Measurements from ENCODE around the gene NPNT.

The NPNT gene

DNA sequence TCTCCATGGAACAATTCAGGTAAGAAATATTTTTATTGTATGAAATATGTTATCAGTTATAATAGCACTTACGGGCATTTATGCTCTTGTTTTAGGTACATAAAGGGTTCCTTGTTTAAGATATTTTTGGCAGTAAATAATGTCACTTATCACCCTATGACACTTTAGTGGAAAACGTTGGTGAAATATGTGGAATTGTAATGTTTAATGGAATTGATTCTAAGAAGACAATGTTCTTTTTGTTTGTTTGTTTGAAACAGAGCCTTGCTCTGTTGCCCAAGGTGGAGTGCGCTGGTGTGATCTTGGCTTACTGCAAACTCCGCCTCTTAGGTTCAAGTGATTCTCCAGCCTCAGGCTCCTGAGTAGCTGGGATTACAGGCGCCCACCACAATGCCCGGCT is 17.4 kb downstream of the NPNT start:
- TF ChIP-seq CSDC2 (CRISPR knock-in tag; IDR thresholded peaks at IDR 0.05) (no peak), ZFP30 (CRISPR knock-in tag; IDR thresholded peaks at IDR 0.05) (no peak), ESRRG (CRISPR knock-in tag; IDR thresholded peaks at IDR 0.05) (no peak), PATZ1 (CRISPR knock-in tag; IDR thresholded peaks at IDR 0.05; ENCODE audit: borderline replicate concordance) (no peak), ISL1 (CRISPR knock-in tag; IDR thresholded peaks at IDR 0.05) (no peak), ZNF70 (CRISPR knock-in tag; IDR thresholded peaks at IDR 0.05) (no peak), BACH2 (CRISPR knock-in tag; IDR thresholded peaks at IDR 0.05; ENCODE audit: borderline replicate concordance) (no peak)
- no peak for ATAC-seq

DNA sequence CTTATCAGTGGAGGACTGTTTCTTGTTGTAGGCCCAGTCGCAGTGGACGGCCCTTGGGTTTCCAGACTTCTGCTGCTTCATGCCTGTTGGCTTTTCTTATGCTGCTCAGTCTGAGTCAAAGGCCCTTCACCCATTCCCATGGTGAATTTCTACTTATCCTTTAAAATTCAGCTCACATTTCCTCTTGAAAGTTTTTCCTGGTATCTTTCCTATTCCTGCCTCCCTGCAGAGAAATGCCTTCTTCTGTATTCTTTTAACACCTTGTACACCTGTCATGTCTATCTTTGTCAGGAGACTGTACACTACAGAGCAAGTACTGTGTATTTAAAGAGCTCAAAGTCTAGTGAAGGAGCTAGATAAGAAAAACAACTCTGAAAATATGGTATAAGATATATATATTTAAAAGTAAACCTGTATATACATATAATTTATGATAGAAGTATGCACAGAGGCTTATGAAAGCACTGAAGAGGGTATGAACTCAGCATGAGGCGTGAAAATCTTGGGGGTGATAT is 22.0 kb downstream of the NPNT start:
- ATAC-seq: no peak
- TF ChIP-seq ZNF565 (CRISPR knock-in tag; conservative IDR thresholded peaks at IDR 0.05; ENCODE audit: low read depth): no peak
- TF ChIP-seq PATZ1 (CRISPR knock-in tag; IDR thresholded peaks at IDR 0.05; ENCODE audit: borderline replicate concordance): no peak
- TF ChIP-seq RARB (CRISPR knock-in tag; IDR thresholded peaks at IDR 0.05): no peak
- no peak for TF ChIP-seq ISL1 (CRISPR knock-in tag; IDR thresholded peaks at IDR 0.05)
- TF ChIP-seq SNAI2 (CRISPR knock-in tag; IDR thresholded peaks at IDR 0.05): no peak
- TF ChIP-seq ZFP30 (CRISPR knock-in tag; IDR thresholded peaks at IDR 0.05): no peak

DNA sequence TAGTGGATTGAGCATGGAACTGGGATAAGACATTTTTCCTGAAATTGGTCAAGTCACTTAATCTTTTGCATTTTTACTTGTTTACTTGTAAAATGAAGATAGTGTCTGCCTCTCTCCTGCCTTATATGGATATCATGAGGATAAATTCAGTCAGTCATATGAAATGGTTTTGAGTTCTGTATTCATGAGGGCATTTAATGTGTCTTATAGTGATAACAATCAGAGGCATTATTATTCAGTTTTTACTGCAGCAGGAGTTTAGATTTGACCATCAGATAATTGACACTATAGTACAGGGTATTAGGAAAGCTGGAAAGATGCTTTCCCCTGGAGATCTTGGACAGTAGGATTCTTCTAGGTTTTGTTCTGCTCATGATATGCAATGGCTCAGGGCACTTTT is 26.0 kb downstream of the NPNT start:
- TF ChIP-seq CSRNP3 (CRISPR knock-in tag; IDR thresholded peaks at IDR 0.05): no peak
- no peak for TF ChIP-seq TOX (CRISPR knock-in tag; IDR thresholded peaks at IDR 0.05; ENCODE audit: borderline replicate concordance)
- TF ChIP-seq OSR1 (CRISPR knock-in tag; IDR thresholded peaks at IDR 0.05): no peak
- TF ChIP-seq, protein P1, sequence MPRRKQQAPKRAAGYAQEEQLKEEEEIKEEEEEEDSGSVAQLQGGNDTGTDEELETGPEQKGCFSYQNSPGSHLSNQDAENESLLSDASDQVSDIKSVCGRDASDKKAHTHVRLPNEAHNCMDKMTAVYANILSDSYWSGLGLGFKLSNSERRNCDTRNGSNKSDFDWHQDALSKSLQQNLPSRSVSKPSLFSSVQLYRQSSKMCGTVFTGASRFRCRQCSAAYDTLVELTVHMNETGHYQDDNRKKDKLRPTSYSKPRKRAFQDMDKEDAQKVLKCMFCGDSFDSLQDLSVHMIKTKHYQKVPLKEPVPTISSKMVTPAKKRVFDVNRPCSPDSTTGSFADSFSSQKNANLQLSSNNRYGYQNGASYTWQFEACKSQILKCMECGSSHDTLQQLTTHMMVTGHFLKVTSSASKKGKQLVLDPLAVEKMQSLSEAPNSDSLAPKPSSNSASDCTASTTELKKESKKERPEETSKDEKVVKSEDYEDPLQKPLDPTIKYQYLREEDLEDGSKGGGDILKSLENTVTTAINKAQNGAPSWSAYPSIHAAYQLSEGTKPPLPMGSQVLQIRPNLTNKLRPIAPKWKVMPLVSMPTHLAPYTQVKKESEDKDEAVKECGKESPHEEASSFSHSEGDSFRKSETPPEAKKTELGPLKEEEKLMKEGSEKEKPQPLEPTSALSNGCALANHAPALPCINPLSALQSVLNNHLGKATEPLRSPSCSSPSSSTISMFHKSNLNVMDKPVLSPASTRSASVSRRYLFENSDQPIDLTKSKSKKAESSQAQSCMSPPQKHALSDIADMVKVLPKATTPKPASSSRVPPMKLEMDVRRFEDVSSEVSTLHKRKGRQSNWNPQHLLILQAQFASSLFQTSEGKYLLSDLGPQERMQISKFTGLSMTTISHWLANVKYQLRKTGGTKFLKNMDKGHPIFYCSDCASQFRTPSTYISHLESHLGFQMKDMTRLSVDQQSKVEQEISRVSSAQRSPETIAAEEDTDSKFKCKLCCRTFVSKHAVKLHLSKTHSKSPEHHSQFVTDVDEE (CRISPR knock-in tag; IDR thresholded peaks at IDR 0.05): no peak
- no peak for TF ChIP-seq TCF4 (CRISPR knock-in tag; IDR thresholded peaks at IDR 0.05; ENCODE audit: borderline replicate concordance)
- TF ChIP-seq RARB (CRISPR knock-in tag; IDR thresholded peaks at IDR 0.05): no peak
- no peak for TF ChIP-seq POU6F1 (CRISPR knock-in tag; IDR thresholded peaks at IDR 0.05; ENCODE audit: borderline replicate concordance, low read depth)
- no peak for TF ChIP-seq PATZ1 (CRISPR knock-in tag; IDR thresholded peaks at IDR 0.05; ENCODE audit: borderline replicate concordance)
- no peak for TF ChIP-seq ZNF565 (CRISPR knock-in tag; conservative IDR thresholded peaks at IDR 0.05; ENCODE audit: low read depth)
- TF ChIP-seq ESRRG (CRISPR knock-in tag; IDR thresholded peaks at IDR 0.05): no peak
- no peak for TF ChIP-seq GLIS3 (CRISPR knock-in tag; IDR thresholded peaks at IDR 0.05)
- no peak for TF ChIP-seq ZC3H10 (CRISPR knock-in tag; IDR thresholded peaks at IDR 0.05)
- no peak for TF ChIP-seq CSDC2 (CRISPR knock-in tag; IDR thresholded peaks at IDR 0.05)
- TF ChIP-seq PPARA (CRISPR knock-in tag; IDR thresholded peaks at IDR 0.05; ENCODE audit: borderline replicate concordance): no peak
- TF ChIP-seq BACH2 (CRISPR knock-in tag; IDR thresholded peaks at IDR 0.05; ENCODE audit: borderline replicate concordance): no peak
- no peak for TF ChIP-seq ISL1 (CRISPR knock-in tag; IDR thresholded peaks at IDR 0.05)
- ATAC-seq: no peak

Measured in SK-N-SH treated with all-trans-retinoic acid at 6 μM for 48 hours (cell line).